ENCODE measurements around the gene TBC1D2. TPM values are rescaled to one million over a fixed set of nuclear protein-coding genes. Genes with fewer than 3 reads are reported as not detected.

The TBC1D2 gene
- polyA plus RNA-seq, 2 of the 4 experiments (the other 2 are of a cell fraction) = 3.3 to 7.3 TPM

GRCh38 chr9:98222885-98223691 lies 32.4 kb downstream of the TBC1D2 start (continued):
- no peak for TF ChIP-seq RNF2 (IDR thresholded peaks at IDR 0.05; ENCODE audit: borderline replicate concordance, low read depth)
- TF ChIP-seq FOSL2 (IDR thresholded peaks at IDR 0.05) = no peak
- peak; percentile 47 for TF ChIP-seq FOSL2 (CRISPR knock-in tag; IDR thresholded peaks at IDR 0.05)
- TF ChIP-seq HOXB13 (CRISPR knock-in tag; IDR thresholded peaks at IDR 0.05; ENCODE audit: low read depth) = no peak
- TF ChIP-seq PHF8 (IDR thresholded peaks at IDR 0.05; ENCODE audit: borderline replicate concordance, low read depth) = no peak
- TF ChIP-seq RCOR1 (IDR thresholded peaks at IDR 0.05; ENCODE audit: low read depth, low read length) = no peak
- no peak for TF ChIP-seq MAZ (IDR thresholded peaks at IDR 0.05; ENCODE audit: borderline replicate concordance, low read depth, low read length)
- TF ChIP-seq POLR2AphosphoS2 (conservative IDR thresholded peaks at IDR 0.05; ENCODE audit: low read length) = no peak
- no peak for TF ChIP-seq JUN (IDR thresholded peaks at IDR 0.05)
- TF ChIP-seq KDM5A (IDR thresholded peaks at IDR 0.05) = no peak
- TF ChIP-seq ZSCAN20 (CRISPR knock-in tag; IDR thresholded peaks at IDR 0.05) = peak; percentile 29; the same call in 1 of the 2 replicates
- TF ChIP-seq CHD2 (IDR thresholded peaks at IDR 0.05; ENCODE audit: low read length, partially characterized antibody) = no peak
- TF ChIP-seq ZNF302 (CRISPR knock-in tag; IDR thresholded peaks at IDR 0.05) = no peak
- TF ChIP-seq USF2 (IDR thresholded peaks at IDR 0.05) = no peak
- TF ChIP-seq RARB (CRISPR knock-in tag; IDR thresholded peaks at IDR 0.05) = no peak
- no peak for TF ChIP-seq ELK1 (IDR thresholded peaks at IDR 0.05; ENCODE audit: low read depth, low read length)
- TF ChIP-seq HDAC2 (IDR thresholded peaks at IDR 0.05) = no peak
- TF ChIP-seq CBX8 (IDR thresholded peaks at IDR 0.05) = no peak
- TF ChIP-seq HES2 (IDR thresholded peaks at IDR 0.05) = no peak
- TF ChIP-seq GATA3 (IDR thresholded peaks at IDR 0.05; ENCODE audit: borderline replicate concordance) = peak; percentile 59; the same call in 1 of the 2 replicates
- no peak for TF ChIP-seq CHD4 (IDR thresholded peaks at IDR 0.05; ENCODE audit: borderline replicate concordance)
- no peak for TF ChIP-seq EHF (CRISPR knock-in tag; IDR thresholded peaks at IDR 0.05)
- TF ChIP-seq PBX3 (IDR thresholded peaks at IDR 0.05) = 0 out of 2 replicates have a peak, but pooled peaks have one; percentile 34
- no peak for TF ChIP-seq BCL3 (IDR thresholded peaks at IDR 0.05)
- 0 out of 2 replicates have a peak, but pooled peaks have one; percentile 52 for TF ChIP-seq HOXB5 (CRISPR knock-in tag; IDR thresholded peaks at IDR 0.05)
- TF ChIP-seq TFCP2L1 (CRISPR knock-in tag; IDR thresholded peaks at IDR 0.05) = no peak
- no peak for TF ChIP-seq HOXA7 (CRISPR knock-in tag; IDR thresholded peaks at IDR 0.05)
- no peak for TF ChIP-seq REST (IDR thresholded peaks at IDR 0.05)
- TF ChIP-seq MAX (IDR thresholded peaks at IDR 0.05) = peak; percentile 40; the same call in 1 of the 2 replicates
- no peak for TF ChIP-seq ZFP36 (IDR thresholded peaks at IDR 0.05; ENCODE audit: borderline replicate concordance, partially characterized antibody)
- TF ChIP-seq CEBPB (IDR thresholded peaks at IDR 0.05) = peak; percentile 18 to 57; a peak in 2 of 4 replicates
- TF ChIP-seq RFX5 (IDR thresholded peaks at IDR 0.05) = no peak
- no peak for TF ChIP-seq MAFK (IDR thresholded peaks at IDR 0.05; ENCODE audit: partially characterized antibody)
- no peak for TF ChIP-seq E2F6 (IDR thresholded peaks at IDR 0.05; ENCODE audit: borderline replicate concordance, low read depth)

Measured in A549 (cell line).